Ovary (tissue), 3 donors: Measurements from ENCODE around the gene ETV5.

Experiments
- CTCF ChIP-seq, 3 donors: fragments of 450-650 bp in 2 of 3; fragments of 200-600 bp in 1 of 3; IDR thresholded peaks; one replicate each; pipeline versions ENCODE4 v1.5.1 to v1.8.0; 2016 to 2022; ENCODE audit warnings: antibody characterized with exemption in 3 of 3, mild to moderate bottlenecking in 1 of 3
- EP300 ChIP-seq: sonication (generic); formaldehyde crosslinking; IDR thresholded peaks from one replicate; pipeline ENCODE4 v1.6.1; 2017; ENCODE audit warnings: antibody characterized with exemption
- POLR2A ChIP-seq: fragments of 450-650 bp; IDR thresholded peaks from one replicate; pipeline ENCODE4 v1.6.1; 2017; ENCODE audit warnings: antibody characterized with exemption, mild to moderate bottlenecking, moderate library complexity
- donor health status: DM: no; HTN: no; CAD: no.

- TF ChIP-seq CTCF (IDR thresholded peaks at IDR 0.05) (no peak), POLR2A (no peak), EP300 (no peak)
Measured at GRCh38 chr3:186152361-186152798, 43.5 kb upstream of the ETV5 start.
